ENCODE measurements around the gene TMA7.

TMA7 gene

DNA sequence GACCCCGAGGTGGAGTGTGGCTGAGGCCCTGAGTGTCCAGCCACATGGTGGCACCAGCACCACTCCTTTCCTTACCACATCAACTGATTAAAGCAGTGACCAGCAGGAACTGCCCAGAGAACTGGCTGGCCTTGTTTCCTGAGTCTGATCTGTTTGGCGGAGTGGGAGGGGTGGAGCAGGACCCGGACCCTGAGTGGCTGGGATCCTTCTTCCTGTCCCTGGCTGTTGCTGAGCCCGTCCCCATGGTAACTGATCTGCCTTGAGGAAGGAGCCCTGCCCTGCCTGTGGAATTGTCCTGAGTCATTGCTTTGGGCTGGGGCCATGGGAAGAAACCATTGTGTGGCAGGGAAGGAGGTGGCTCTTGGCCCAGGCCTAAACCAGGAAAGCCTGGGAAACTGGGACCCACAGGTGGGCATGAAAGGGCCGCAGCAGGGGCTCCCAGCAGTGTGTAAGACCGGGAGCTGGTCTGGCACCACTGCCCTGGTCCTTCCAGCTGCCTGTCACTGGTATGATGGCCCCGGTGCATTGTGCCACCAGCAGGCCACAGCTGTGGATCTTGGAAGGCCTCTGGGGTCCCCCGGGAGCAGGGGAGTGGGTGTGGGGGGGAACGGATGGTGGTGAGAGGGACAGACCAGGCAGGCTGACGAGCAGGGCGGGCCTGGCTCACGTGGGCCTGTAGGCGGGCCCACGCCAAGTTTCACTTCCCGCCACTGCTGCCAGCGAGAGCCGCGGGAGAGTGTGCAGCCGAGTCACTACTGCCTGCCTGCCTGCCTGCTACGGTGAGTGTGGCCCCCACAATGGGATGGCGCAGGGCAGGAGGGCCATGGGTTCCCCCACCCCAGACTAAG lies 25.7 kb downstream of the TMA7 start (continued):
- TF ChIP-seq, protein P1, sequence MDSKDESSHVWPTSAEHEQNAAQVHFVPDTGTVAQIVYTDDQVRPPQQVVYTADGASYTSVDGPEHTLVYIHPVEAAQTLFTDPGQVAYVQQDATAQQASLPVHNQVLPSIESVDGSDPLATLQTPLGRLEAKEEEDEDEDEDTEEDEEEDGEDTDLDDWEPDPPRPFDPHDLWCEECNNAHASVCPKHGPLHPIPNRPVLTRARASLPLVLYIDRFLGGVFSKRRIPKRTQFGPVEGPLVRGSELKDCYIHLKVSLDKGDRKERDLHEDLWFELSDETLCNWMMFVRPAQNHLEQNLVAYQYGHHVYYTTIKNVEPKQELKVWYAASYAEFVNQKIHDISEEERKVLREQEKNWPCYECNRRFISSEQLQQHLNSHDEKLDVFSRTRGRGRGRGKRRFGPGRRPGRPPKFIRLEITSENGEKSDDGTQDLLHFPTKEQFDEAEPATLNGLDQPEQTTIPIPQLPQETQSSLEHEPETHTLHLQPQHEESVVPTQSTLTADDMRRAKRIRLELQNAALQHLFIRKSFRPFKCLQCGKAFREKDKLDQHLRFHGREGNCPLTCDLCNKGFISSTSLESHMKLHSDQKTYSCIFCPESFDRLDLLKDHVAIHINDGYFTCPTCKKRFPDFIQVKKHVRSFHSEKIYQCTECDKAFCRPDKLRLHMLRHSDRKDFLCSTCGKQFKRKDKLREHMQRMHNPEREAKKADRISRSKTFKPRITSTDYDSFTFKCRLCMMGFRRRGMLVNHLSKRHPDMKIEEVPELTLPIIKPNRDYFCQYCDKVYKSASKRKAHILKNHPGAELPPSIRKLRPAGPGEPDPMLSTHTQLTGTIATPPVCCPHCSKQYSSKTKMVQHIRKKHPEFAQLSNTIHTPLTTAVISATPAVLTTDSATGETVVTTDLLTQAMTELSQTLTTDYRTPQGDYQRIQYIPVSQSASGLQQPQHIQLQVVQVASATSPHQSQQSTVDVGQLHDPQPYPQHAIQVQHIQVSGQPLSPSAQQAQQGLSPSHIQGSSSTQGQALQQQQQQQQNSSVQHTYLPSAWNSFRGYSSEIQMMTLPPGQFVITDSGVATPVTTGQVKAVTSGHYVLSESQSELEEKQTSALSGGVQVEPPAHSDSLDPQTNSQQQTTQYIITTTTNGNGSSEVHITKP (tag by site-specific recombination; IDR thresholded peaks at IDR 0.05): peak; percentile 94

DNA sequence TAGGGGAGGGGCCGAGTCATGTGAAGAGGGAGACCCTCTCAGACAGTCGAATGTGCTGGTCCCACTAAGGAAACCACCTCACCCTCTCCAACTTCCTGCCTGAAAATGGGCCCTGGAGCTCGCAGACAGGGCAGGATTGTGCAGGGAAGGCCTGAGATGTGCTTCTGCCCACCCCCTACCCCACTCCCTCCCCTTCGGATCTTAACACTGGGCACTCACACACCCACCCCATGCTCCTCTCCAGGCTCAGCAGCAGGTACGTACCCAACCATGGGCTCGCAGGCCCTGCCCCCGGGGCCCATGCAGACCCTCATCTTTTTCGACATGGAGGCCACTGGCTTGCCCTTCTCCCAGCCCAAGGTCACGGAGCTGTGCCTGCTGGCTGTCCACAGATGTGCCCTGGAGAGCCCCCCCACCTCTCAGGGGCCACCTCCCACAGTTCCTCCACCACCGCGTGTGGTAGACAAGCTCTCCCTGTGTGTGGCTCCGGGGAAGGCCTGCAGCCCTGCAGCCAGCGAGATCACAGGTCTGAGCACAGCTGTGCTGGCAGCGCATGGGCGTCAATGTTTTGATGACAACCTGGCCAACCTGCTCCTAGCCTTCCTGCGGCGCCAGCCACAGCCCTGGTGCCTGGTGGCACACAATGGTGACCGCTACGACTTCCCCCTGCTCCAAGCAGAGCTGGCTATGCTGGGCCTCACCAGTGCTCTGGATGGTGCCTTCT lies 26.5 kb downstream of the TMA7 start:
- Histone ChIP-seq H3K27ac (ENCODE audit: extremely low read depth, low read depth, low read length) (no peak overlapping the region), H3K36me3 (ENCODE audit: control insufficient read depth in 2 of 2, insufficient read depth in 1 of 2, low read length in 2 of 2) (peaks cover 0 to 72% of the 10 kb centered on the region in 2 experiments; a peak in 2 of 3 replicates), H3K9me3 (ENCODE audit: control insufficient read depth, insufficient read depth, low read depth, low read length) (no peaks in the 10 kb centered on the region), H3K4me1 (ENCODE audit: control insufficient read depth, insufficient read depth, low read length) (no peaks in the 10 kb centered on the region), H3K4me3 (ENCODE audit: low read depth, low read length) (no peak overlapping the region)
- POLR2A ChIA-PET: interaction anchor here (0.6 to 0.7 kb wide), 3 partner anchors 8 to 41 kb away, joined by 3 to 4 read pairs (median 3); no protein-coding TSS in a partner anchor
- TF ChIP-seq GLIS1 (tag by site-specific recombination; IDR thresholded peaks at IDR 0.05) (peak; percentile 76), KLF16 (tag by site-specific recombination; IDR thresholded peaks at IDR 0.05) (no peak), ZNF140 (tag by site-specific recombination; IDR thresholded peaks at IDR 0.05) (no peak), GLIS2 (tag by site-specific recombination; IDR thresholded peaks at IDR 0.05) (0 out of 2 replicates have a peak, but pooled peaks have one; percentile 16)
- CTCF ChIA-PET: interaction anchor here (0.8 kb wide), 1 partner anchor 81 kb away, joined by 4 read pairs; no protein-coding TSS in a partner anchor

DNA sequence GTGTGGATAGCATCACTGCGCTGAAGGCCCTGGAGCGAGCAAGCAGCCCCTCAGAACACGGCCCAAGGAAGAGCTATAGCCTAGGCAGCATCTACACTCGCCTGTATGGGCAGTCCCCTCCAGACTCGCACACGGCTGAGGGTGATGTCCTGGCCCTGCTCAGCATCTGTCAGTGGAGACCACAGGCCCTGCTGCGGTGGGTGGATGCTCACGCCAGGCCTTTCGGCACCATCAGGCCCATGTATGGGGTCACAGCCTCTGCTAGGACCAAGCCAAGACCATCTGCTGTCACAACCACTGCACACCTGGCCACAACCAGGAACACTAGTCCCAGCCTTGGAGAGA lies 27.0 kb downstream of the TMA7 start:
- ChIA-PET CTCF (interaction anchor here (0.8 kb wide), 1 partner anchor 81 kb away, joined by 4 read pairs; no protein-coding TSS in a partner anchor), POLR2A (interaction anchor here (0.7 kb wide), 1 partner anchor 40 kb away, joined by 3 read pairs; no protein-coding TSS in a partner anchor)
- H3K4me3 ChIP-seq (ENCODE audit: low read depth, low read length): no peak overlapping the region

More for the DNA sequence above, 27.0 kb downstream of the TMA7 start:
- TF ChIP-seq ZBTB17 (tag by site-specific recombination; IDR thresholded peaks at IDR 0.05): no peak
- no peak for TF ChIP-seq ZNF514 (tag by site-specific recombination; IDR thresholded peaks at IDR 0.05)
- TF ChIP-seq ZNF404 (tag by site-specific recombination; IDR thresholded peaks at IDR 0.05): no peak
- TF ChIP-seq ZNF837 (tag by site-specific recombination; IDR thresholded peaks at IDR 0.05): no peak
- TF ChIP-seq, protein P2, sequence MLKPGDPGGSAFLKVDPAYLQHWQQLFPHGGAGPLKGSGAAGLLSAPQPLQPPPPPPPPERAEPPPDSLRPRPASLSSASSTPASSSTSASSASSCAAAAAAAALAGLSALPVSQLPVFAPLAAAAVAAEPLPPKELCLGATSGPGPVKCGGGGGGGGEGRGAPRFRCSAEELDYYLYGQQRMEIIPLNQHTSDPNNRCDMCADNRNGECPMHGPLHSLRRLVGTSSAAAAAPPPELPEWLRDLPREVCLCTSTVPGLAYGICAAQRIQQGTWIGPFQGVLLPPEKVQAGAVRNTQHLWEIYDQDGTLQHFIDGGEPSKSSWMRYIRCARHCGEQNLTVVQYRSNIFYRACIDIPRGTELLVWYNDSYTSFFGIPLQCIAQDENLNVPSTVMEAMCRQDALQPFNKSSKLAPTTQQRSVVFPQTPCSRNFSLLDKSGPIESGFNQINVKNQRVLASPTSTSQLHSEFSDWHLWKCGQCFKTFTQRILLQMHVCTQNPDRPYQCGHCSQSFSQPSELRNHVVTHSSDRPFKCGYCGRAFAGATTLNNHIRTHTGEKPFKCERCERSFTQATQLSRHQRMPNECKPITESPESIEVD (tag by site-specific recombination; IDR thresholded peaks at IDR 0.05): no peak
- TF ChIP-seq ZNF843 (tag by site-specific recombination; IDR thresholded peaks at IDR 0.05): no peak
- TF ChIP-seq, protein P3, sequence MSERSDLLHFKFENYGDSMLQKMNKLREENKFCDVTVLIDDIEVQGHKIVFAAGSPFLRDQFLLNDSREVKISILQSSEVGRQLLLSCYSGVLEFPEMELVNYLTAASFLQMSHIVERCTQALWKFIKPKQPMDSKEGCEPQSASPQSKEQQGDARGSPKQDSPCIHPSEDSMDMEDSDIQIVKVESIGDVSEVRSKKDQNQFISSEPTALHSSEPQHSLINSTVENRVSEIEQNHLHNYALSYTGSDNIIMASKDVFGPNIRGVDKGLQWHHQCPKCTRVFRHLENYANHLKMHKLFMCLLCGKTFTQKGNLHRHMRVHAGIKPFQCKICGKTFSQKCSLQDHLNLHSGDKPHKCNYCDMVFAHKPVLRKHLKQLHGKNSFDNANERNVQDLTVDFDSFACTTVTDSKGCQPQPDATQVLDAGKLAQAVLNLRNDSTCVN (tag by site-specific recombination; optimal IDR thresholded peaks at IDR 0.05): no peak
- no peak for TF ChIP-seq ZNF311 (tag by site-specific recombination; IDR thresholded peaks at IDR 0.05; ENCODE audit: borderline replicate concordance)
- no peak for TF ChIP-seq ZNF133 (tag by site-specific recombination; IDR thresholded peaks at IDR 0.05)
- Histone ChIP-seq H3K36me3 (ENCODE audit: control insufficient read depth in 2 of 2, insufficient read depth in 1 of 2, low read length in 2 of 2) (peaks cover 0 to 72% of the 10 kb centered on the region in 2 experiments; a peak in 2 of 3 replicates), H3K9me3 (ENCODE audit: control insufficient read depth, insufficient read depth, low read depth, low read length) (no peaks in the 10 kb centered on the region), H3K27ac (ENCODE audit: extremely low read depth, low read depth, low read length) (no peak overlapping the region), H3K4me1 (ENCODE audit: control insufficient read depth, insufficient read depth, low read length) (no peaks in the 10 kb centered on the region)
